Hippocampal formation (tissue), 2 donors: ENCODE data around the gene CTTN.

Experiments used
- DNase-seq, 2 donors: peaks; one replicate each; lab custom pipeline; 2025; lab: John Stamatoyannopoulos, UW

The CTTN gene

GRCh38 chr11:70409871-70410270 lies 11.5 kb downstream of the CTTN start:
- DNase-seq: no peak

GRCh38 chr11:70410276-70411205 lies 12.2 kb downstream of the CTTN start:
- DNase-seq: no peak

- no peak for DNase-seq
Measured at GRCh38 chr11:70411713-70412452, 13.6 kb downstream of the CTTN start.

- no peak for DNase-seq
Measured at GRCh38 chr11:70413151-70413550, 14.8 kb downstream of the CTTN start.

GRCh38 chr11:70414341-70415100 lies 16.2 kb downstream of the CTTN start:
- no peak for DNase-seq

- no peak for DNase-seq
Measured at GRCh38 chr11:70415191-70415590, 16.9 kb downstream of the CTTN start.

GRCh38 chr11:70415642-70416395 lies 17.5 kb downstream of the CTTN start:
- no peak for DNase-seq

GRCh38 chr11:70416881-70417280 lies 18.6 kb downstream of the CTTN start:
- no peak for DNase-seq

- DNase-seq: no peak
Measured at GRCh38 chr11:70418130-70418529, 19.8 kb downstream of the CTTN start.

- no peak for DNase-seq
Measured at GRCh38 chr11:70419307-70420007, 21.1 kb downstream of the CTTN start.

- no peak for DNase-seq
Measured at GRCh38 chr11:70420008-70420464, 21.7 kb downstream of the CTTN start.

- DNase-seq: no peak
Measured at GRCh38 chr11:70420496-70420895, 22.2 kb downstream of the CTTN start.

GRCh38 chr11:70421123-70421522 lies 22.8 kb downstream of the CTTN start:
- no peak for DNase-seq

- DNase-seq: no peak
Measured at GRCh38 chr11:70422692-70423522, 24.6 kb downstream of the CTTN start.

GRCh38 chr11:70423523-70424505 lies 25.5 kb downstream of the CTTN start:
- DNase-seq: no peak

- no peak for DNase-seq
Measured at GRCh38 chr11:70424765-70425344, 26.5 kb downstream of the CTTN start.

- no peak for DNase-seq
Measured at GRCh38 chr11:70427436-70427835, 29.1 kb downstream of the CTTN start.

- DNase-seq: no peak
Measured at GRCh38 chr11:70428701-70429427, 30.5 kb downstream of the CTTN start.
